Type B pancreatic cell (in vitro differentiated cells): Measurements from ENCODE around the gene CRB1. TPM values are rescaled to one million over a fixed set of nuclear protein-coding genes. Genes with fewer than 3 reads are reported as not detected.

ENCODE experiments used
- DNase-seq: peaks from one replicate; pipeline ENCODE4 v3.0.0; 2021; ENCODE audit warnings: mixed read lengths; ENCODE audit not compliant: unreplicated experiment; ENCODE audit errors: extremely low spot score
- H3K27ac Mint-ChIP-seq: 2 replicates; pipeline ENCODE4 v1.8.0; 2021; ENCODE audit warnings: mild to moderate bottlenecking, mixed read lengths
- H3K27me3 Mint-ChIP-seq: 2 replicates; pipeline ENCODE4 v1.8.0; 2021; ENCODE audit warnings: mixed read lengths
- H3K36me3 Mint-ChIP-seq: 2 replicates; pipeline ENCODE4 v1.8.0; 2021; ENCODE audit warnings: mixed read lengths
- H3K4me1 Mint-ChIP-seq: one replicate; pipeline ENCODE4 v1.8.0; 2021; ENCODE audit warnings: mixed read lengths; ENCODE audit not compliant: unreplicated experiment
- H3K4me3 Mint-ChIP-seq: 2 replicates; pipeline ENCODE4 v1.8.0; 2021; ENCODE audit warnings: mild to moderate bottlenecking, mixed read lengths
- H3K9me3 Mint-ChIP-seq: 2 replicates; pipeline ENCODE4 v1.8.0; 2021; ENCODE audit warnings: mixed read lengths
- CTCF ChIP-seq: fragments of 200-600 bp; sonication (generic); conservative IDR thresholded peaks from 2 replicates; pipeline ENCODE4 v1.5.0; 2021; ENCODE audit warnings: antibody characterized with exemption, mild to moderate bottlenecking
- total RNA-seq: library from RNA; stranded (reverse); gene quantifications from 2 replicates; pipeline ENCODE4 v1.2.1, GENCODE V29; 2021; ENCODE audit warnings: low replicate concordance

The CRB1 gene
- total RNA-seq, 1 donor from 2014 or later = 5.7 TPM

GRCh38 chr1:197356723-197357533 lies 88.9 kb downstream of the CRB1 start:
- H3K27me3 Mint-ChIP-seq = no peaks in the 10 kb centered on the region
- H3K36me3 Mint-ChIP-seq = no peaks in the 10 kb centered on the region
- peaks cover 1% of the 10 kb centered on the region for H3K4me1 Mint-ChIP-seq
- H3K4me3 Mint-ChIP-seq = no peak overlapping the region
- peak; percentile 88 for TF ChIP-seq CTCF
- H3K27ac Mint-ChIP-seq = no peak overlapping the region
- no peak for DNase-seq
- no peaks in the 10 kb centered on the region for H3K9me3 Mint-ChIP-seq

DNA sequence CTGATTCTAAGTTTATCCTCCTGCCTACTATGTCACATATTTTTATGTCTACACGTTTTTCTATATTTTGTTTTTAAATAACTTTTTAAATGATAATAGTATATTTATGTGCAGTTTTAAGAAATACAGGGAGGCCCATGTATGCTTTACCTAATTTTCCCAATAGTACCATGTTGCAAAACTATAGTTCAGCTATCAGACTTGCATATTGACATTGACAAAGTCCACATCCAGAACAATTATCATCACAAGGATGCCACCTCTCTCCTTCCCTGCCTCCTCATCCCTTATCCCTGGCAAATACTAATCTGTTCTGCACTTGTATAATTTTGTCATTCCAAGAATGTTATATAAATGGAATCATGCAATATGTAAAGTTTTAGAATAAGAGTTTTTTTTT lies 90.9 kb downstream of the CRB1 start:
- TF ChIP-seq CTCF = no peak
- DNase-seq = no peak
- no peaks in the 10 kb centered on the region for H3K9me3 Mint-ChIP-seq
- no peaks in the 10 kb centered on the region for H3K36me3 Mint-ChIP-seq
- no peak overlapping the region for H3K27ac Mint-ChIP-seq
- no peaks in the 10 kb centered on the region for H3K27me3 Mint-ChIP-seq
- no peak overlapping the region for H3K4me3 Mint-ChIP-seq
- H3K4me1 Mint-ChIP-seq = no peaks in the 10 kb centered on the region

DNA sequence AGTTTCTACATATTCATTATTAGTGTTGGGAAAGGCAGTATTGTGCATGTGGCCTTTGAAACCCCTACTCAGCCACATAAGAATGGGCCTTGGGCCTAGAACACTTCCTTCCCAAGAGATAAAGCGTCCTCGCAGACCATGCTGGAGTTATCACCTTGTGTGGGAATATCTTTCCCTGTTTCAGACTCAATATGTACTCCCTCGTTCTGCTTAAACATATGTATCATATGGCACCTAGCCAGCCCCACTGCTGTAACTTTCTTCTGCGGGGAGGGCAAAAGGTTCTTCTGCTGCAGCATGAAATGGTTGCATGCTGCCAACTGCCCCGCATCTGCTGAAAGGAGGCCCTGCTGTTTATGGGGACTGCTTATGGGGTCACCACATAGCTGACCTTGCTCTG lies 92.0 kb downstream of the CRB1 start:
- Mint-ChIP-seq H3K27me3 (no peaks in the 10 kb centered on the region), H3K4me3 (no peak overlapping the region), H3K9me3 (no peaks in the 10 kb centered on the region), H3K4me1 (no peaks in the 10 kb centered on the region), H3K27ac (no peak overlapping the region), H3K36me3 (no peaks in the 10 kb centered on the region)
- DNase-seq = no peak
- no peak for TF ChIP-seq CTCF

DNA sequence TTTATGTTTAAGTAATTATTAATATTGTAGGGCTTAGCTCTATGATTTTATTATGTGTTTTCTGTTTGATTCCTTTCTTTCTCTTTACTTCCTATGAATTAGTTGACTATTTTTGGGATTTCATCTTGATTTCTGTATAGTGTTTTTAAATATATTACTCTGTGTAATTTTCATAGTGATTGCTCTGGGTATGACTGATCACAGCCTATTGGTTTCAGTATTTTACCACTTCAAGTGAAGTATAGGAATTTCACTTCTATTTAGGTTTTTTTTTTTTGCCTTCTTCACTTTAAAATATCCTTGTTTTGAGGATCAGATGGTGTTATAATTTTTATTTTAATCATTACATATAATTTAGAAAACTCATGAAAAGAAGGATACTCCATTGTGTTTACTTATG lies 94.8 kb downstream of the CRB1 start:
- no peak for TF ChIP-seq CTCF
- Mint-ChIP-seq H3K9me3 (no peaks in the 10 kb centered on the region), H3K36me3 (no peaks in the 10 kb centered on the region), H3K4me1 (peaks cover 4% of the 10 kb centered on the region), H3K27ac (no peak overlapping the region), H3K27me3 (no peaks in the 10 kb centered on the region), H3K4me3 (no peak overlapping the region)
- DNase-seq = no peak

DNA sequence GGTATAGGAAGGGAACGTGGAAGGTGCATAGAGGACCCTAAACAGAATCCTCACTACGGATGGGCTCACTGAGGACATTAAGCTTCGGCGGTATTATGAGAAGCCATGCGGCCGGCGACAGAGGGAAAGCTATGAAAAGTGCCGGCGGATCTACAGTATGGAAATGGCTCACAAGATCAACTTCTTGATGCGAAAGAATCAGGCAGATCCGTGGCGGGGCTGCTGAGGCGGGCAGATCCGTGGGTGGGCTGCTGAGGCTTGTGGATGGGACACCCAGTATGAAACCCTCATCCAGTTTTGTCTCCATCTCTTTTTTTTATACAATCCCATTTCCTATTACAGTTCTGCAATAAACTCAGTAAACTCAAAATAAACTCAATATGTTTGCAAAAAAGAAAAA lies 95.8 kb downstream of the CRB1 start:
- no peak overlapping the region for H3K4me3 Mint-ChIP-seq
- no peaks in the 10 kb centered on the region for H3K36me3 Mint-ChIP-seq
- DNase-seq = no peak
- peaks cover 4% of the 10 kb centered on the region for H3K4me1 Mint-ChIP-seq
- no peak overlapping the region for H3K27ac Mint-ChIP-seq
- TF ChIP-seq CTCF = no peak
- no peaks in the 10 kb centered on the region for H3K27me3 Mint-ChIP-seq
- H3K9me3 Mint-ChIP-seq = no peaks in the 10 kb centered on the region
